ENCODE data around the gene ABI3.
A peak's percentile ranks its signal among the peaks of the same experiment; 100 is the strongest.

The ABI3 gene

DNA sequence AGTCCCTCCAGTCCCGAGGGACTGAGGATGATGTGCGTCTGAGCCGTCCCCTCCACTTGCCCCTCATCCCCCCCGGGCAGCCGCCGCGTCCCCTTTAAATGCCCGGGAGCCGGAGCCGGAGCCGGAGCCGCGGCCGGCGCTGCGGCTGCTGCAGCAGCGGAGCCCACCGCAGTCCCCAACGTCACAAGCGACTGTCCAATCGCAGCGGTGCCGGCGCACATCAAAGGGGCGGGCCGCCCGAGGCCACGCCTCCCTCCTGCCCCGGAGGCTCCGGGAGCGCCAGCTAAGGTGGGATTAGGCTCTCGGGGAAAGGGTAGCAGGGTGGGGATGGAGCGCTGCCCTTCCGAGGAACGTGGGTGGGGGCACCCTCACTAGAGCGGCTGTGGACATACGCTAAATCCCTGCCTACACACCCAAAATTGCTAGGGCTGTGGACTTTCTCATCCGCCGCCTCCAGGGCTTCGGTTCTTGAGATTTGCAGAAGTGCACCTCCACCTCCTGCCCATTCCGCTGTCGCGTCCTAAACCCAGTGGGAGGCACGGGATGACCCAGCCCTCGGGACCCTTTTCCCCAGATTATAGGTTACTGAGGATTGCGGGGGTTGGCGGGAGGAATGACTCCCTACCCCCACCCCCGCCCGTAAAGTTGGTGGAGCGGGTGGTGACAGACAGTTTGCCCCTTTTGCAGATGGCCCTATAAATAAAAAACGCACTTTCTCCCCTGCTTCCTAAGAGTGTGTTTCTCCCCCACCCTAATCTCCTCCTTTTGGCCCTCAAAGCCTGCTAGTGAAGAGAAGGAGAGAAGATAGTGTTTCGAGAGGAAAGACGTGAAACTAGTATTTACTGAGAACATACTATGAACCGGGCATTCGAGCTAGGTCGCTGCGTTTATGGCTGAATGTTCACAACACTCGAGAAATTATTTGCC, 20.4 kb downstream of the ABI3 start, which contains the start of gene PHOSPHO1:
PHOSPHO1 (minus strand) TSS at position 152 of the 927 bp plus-strand sequence. CDS start 4,096 bp downstream, outside the sequence.
- H3K27ac ChIP-seq: no peak within 1 kb of the TSS

DNA sequence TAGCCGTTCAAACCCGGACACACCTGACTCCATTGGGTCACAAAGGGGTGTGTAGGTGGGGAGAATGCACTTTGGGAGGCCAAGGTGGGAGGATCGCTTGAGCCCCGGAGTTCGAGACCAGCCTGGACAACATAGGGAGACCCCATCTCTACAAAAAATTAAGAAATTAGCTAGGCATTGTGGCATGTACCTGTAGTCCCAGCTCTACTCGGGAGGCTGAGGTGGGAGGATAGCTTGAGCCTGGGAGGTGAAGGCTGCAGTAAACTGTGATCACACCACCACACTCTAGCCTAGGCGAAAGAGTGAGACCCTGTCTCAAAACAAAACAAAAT, 21.0 kb downstream of the ABI3 start:
- Histone ChIP-seq H3K4me3 (peak overlapping the region; percentile 74), H3K27ac (no peak overlapping the region)
- TF ChIP-seq CTCF (IDR thresholded peaks at IDR 0.05): no peak
- no peak for DNase-seq (ENCODE audit: low spot score)

More for the DNA sequence above, 20.4 kb downstream of the ABI3 start, which contains the start of gene PHOSPHO1:
- DNase-seq (ENCODE audit: low spot score): no peak
- H3K4me3 ChIP-seq: peak within 1 kb of the TSS; percentile 74
- TF ChIP-seq CTCF (IDR thresholded peaks at IDR 0.05): no peak

GRCh38 chr17:49234509-49235080, 24.1 kb downstream of the ABI3 start:
- H3K27ac ChIP-seq: no peak overlapping the region
- no peak for TF ChIP-seq CTCF (IDR thresholded peaks at IDR 0.05)
- DNase-seq (ENCODE audit: low spot score): no peak
- H3K4me3 ChIP-seq: no peak overlapping the region

DNA sequence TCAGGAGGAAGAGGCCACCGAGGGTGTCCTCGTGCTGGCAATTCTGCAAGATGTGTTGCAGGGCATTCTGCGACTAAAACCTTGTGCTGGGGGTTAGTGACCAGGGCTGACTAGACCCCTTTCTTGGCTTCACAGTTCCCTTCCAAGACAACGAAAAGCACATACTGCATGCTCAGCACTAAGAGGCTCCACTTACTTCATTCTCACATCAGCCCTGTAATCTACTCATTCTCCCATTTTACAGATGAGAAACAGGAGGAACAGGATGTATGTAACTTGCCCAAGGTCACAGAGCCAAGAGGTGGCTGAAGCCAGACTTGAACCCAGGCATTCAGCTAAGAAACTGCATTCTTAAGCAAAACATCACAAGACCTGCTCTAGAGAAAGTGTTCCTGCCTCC, 25.4 kb downstream of the ABI3 start:
- no peak for TF ChIP-seq CTCF (IDR thresholded peaks at IDR 0.05)
- no peak for DNase-seq (ENCODE audit: low spot score)
- Histone ChIP-seq H3K4me3 (no peak overlapping the region), H3K27ac (no peak overlapping the region)

- TF ChIP-seq CTCF (IDR thresholded peaks at IDR 0.05): no peak
- Histone ChIP-seq H3K27ac (no peak overlapping the region), H3K4me3 (no peak overlapping the region)
- no peak for DNase-seq (ENCODE audit: low spot score)
Observed at GRCh38 chr17:49239963-49240362, 29.5 kb downstream of the ABI3 start.

GRCh38 chr17:49240619-49241018, 30.1 kb downstream of the ABI3 start:
- Histone ChIP-seq H3K4me3 (no peak overlapping the region), H3K27ac (no peak overlapping the region)
- TF ChIP-seq CTCF (IDR thresholded peaks at IDR 0.05): no peak
- DNase-seq (ENCODE audit: low spot score): no peak

GRCh38 chr17:49241040-49241439, 30.5 kb downstream of the ABI3 start:
- Histone ChIP-seq H3K27ac (no peak overlapping the region), H3K4me3 (no peak overlapping the region)
- TF ChIP-seq CTCF (IDR thresholded peaks at IDR 0.05): no peak
- no peak for DNase-seq (ENCODE audit: low spot score)
